Measurements from ENCODE around the gene SMTNL1. TPM values are rescaled to one million over a fixed set of nuclear protein-coding genes. Genes with fewer than 3 reads are reported as not detected.

Gene SMTNL1
- total and polyA plus RNA-seq, 2 donors from 2014 or later = not detected

DNA sequence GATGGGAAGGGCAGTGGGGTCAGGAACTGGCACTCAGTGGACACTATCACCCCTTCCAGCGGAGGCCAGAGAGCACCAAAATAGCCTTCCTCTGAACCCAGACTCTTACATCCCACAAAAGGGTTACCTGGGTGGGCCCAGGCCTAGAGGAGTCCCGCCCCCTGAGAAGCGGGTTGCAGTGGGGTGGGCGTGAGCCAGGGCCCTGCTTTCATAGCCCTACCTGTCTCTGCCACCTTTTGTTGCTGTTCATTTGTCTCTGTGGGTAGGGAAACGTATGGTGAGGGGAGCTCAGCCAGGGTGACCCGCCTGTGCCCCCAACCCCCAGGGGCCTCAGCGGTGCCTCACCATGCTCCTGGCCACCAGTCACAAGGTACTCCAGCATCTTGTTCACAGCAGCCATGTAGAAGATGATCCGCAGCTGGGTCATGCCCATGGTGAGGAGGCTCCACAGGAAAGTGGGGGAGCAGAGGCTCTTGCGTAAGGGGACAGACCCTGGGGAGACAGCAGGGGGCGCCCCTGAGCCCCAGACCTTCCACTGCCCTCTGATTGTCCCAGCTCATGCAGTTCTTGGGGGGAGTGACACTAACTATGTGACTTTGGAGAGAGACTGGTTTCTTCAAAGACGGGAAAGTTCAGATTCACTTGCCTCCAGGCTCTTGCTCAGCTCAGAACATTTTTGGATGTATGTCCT, 45.9 kb upstream of the SMTNL1 start:
- FAIRE-seq (no peak), DNase-seq (peak in 3 of 5 donors; percentile 29 to 56 (median 41))
- Histone ChIP-seq H3K9me3 (ENCODE audit: control insufficient read depth in 2 of 3, insufficient read depth in 1 of 3, low read length in 3 of 3) (no peaks in the 10 kb centered on the region), H3K27ac (ENCODE audit: low read depth in 2 of 2, low read length in 2 of 2) (no peak overlapping the region), H3K4me1 (ENCODE audit: control insufficient read depth in 2 of 3, insufficient read depth in 2 of 3, low read depth in 1 of 3, low read length in 3 of 3) (no peaks in the 10 kb centered on the region), H3K27me3 (ENCODE audit: control insufficient read depth, insufficient read depth, low read length) (no peaks in the 10 kb centered on the region), H3K9ac (ENCODE audit: low read length in 3 of 3) (no peak overlapping the region), H3K4me3 (ENCODE audit: low read length in 3 of 3) (no peak overlapping the region), H3K36me3 (ENCODE audit: control insufficient read depth in 2 of 3, insufficient read depth in 3 of 3, low read length in 3 of 3) (peaks cover 0 to 13% (median 0%) of the 10 kb centered on the region in 3 donors)
- intact Hi-C loops (cut with DNase I) = loop anchor here (5.0 kb wide), 1 partner anchor 36 kb away; no protein-coding TSS in a partner anchor
- TF ChIP-seq, protein P1, sequence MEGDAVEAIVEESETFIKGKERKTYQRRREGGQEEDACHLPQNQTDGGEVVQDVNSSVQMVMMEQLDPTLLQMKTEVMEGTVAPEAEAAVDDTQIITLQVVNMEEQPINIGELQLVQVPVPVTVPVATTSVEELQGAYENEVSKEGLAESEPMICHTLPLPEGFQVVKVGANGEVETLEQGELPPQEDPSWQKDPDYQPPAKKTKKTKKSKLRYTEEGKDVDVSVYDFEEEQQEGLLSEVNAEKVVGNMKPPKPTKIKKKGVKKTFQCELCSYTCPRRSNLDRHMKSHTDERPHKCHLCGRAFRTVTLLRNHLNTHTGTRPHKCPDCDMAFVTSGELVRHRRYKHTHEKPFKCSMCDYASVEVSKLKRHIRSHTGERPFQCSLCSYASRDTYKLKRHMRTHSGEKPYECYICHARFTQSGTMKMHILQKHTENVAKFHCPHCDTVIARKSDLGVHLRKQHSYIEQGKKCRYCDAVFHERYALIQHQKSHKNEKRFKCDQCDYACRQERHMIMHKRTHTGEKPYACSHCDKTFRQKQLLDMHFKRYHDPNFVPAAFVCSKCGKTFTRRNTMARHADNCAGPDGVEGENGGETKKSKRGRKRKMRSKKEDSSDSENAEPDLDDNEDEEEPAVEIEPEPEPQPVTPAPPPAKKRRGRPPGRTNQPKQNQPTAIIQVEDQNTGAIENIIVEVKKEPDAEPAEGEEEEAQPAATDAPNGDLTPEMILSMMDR (IDR thresholded peaks at IDR 0.05; ENCODE audit: borderline replicate concordance, extremely low read depth, insufficient read depth) = peak; percentile 26

DNA sequence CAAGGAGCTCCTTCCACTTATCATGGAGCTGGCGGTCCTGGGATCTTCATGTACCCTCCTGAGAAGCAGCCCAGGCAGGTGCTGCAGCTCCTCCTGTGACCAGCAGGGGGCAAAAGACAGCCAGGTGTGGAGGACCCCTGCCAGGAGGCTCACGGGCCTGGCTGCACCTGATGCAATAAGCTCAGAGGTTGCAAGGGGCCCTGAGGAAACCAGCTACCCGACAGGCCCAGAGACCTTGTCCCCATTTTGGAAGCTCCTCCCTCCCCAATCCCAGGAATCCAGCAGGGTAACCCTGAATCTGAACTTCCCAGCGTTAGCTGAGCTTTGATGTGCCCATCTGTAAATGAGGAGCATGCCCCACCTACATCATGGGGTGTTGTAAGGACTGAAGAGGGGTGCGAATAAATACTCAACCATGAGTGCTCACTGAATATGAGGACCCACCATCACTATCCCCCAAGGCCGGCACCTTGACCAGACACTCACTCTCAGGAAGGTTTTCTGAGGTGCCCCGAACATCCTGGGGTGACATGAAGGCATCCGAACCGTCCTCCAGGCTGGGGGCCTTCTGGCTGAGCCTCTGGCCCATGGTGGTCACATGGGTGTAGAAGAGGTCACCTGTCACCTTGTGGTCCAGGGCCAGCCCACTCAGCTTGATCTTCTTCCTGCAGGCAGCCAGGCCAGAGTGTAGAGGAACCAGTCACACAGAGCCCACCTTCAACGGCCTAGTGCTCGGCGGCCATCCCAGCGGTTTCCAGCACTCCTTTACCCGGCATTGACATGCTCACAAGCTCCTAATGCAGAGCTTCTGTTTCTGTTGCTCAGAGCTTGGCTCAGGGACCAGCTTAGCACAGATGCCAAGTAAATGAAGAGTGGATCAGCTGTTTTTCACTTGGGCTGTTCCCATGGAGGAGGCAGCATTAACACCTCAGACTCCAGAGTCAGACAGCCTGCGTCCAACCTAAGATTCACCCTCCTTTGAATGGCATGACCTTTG, 43.6 kb upstream of the SMTNL1 start:
- DNase-seq (peak; percentile 71 to 85 (median 79)), FAIRE-seq (no peak)
- H3K27me3 ChIP-seq (ENCODE audit: control insufficient read depth, insufficient read depth, low read length) = no peaks in the 10 kb centered on the region
- intact Hi-C loops (cut with DNase I) = loop anchor here (5.0 kb wide), 1 partner anchor 33 kb away; no protein-coding TSS in a partner anchor
- H3K9ac ChIP-seq (ENCODE audit: low read length in 3 of 3) = no peak overlapping the region
- no peak overlapping the region for H3K27ac ChIP-seq (ENCODE audit: low read depth in 2 of 2, low read length in 2 of 2)
- TF ChIP-seq, protein P1 (IDR thresholded peaks at IDR 0.05; ENCODE audit: borderline replicate concordance, extremely low read depth, insufficient read depth) = peak; percentile 91
- no peak overlapping the region for H3K4me3 ChIP-seq (ENCODE audit: low read length in 3 of 3)
- peaks cover 0 to 11% (median 0%) of the 10 kb centered on the region in 3 donors for H3K36me3 ChIP-seq (ENCODE audit: control insufficient read depth in 2 of 3, insufficient read depth in 3 of 3, low read length in 3 of 3)
- peaks cover 0 to 2% (median 0%) of the 10 kb centered on the region in 3 donors for H3K4me1 ChIP-seq (ENCODE audit: control insufficient read depth in 2 of 3, insufficient read depth in 2 of 3, low read depth in 1 of 3, low read length in 3 of 3)
- H3K9me3 ChIP-seq (ENCODE audit: control insufficient read depth in 2 of 3, insufficient read depth in 1 of 3, low read length in 3 of 3) = no peaks in the 10 kb centered on the region

DNA sequence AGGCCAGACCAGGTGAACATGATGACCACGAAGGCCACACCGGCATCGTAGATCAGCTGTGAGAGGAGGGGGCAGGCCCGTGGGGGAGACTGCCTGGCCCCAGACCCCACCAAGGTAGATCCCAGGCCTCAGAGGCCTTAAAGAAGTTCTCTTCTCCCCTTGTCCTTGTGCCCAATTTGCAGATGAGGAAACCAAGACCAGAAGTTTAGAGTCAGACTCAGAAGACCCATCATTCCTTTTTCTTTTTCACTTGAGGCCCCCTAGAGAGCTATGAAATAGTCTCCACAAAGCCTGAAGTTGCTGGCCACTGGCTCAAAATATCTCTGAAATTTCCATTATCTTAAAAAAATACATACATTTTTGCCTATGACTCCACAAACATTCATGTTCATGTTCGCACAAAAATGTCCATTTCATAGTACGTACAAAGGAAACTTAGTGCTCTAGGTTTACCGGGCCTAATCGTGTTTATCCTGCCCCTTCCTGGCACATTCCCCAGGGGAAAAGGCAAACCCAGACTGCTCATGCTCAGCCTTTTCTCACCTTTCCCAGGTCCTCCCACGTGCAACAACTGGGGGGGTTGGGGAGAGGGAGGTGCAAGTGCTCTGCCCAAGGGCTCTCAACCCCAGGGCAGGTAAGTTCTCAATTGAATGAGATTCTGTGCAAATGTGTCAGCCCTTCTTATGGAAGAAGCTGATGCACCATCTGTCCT, 41.1 kb upstream of the SMTNL1 start:
- Histone ChIP-seq H3K4me1 (ENCODE audit: control insufficient read depth in 2 of 3, insufficient read depth in 2 of 3, low read depth in 1 of 3, low read length in 3 of 3) (peaks cover 0 to 12% (median 11%) of the 10 kb centered on the region in 3 donors), H3K4me3 (ENCODE audit: low read length in 3 of 3) (no peak overlapping the region), H3K27me3 (ENCODE audit: control insufficient read depth, insufficient read depth, low read length) (no peaks in the 10 kb centered on the region), H3K36me3 (ENCODE audit: control insufficient read depth in 2 of 3, insufficient read depth in 3 of 3, low read length in 3 of 3) (no peaks in the 10 kb centered on the region), H3K9ac (ENCODE audit: low read length in 3 of 3) (no peak overlapping the region), H3K9me3 (ENCODE audit: control insufficient read depth in 2 of 3, insufficient read depth in 1 of 3, low read length in 3 of 3) (no peaks in the 10 kb centered on the region), H3K27ac (ENCODE audit: low read depth in 2 of 2, low read length in 2 of 2) (no peak overlapping the region)
- TF ChIP-seq, protein P1 (IDR thresholded peaks at IDR 0.05; ENCODE audit: borderline replicate concordance, extremely low read depth, insufficient read depth) = no peak
- intact Hi-C loops (cut with DNase I) = no loop called here
- FAIRE-seq (no peak), DNase-seq (peak in 1 of 5 donors; percentile 8)
